OCI-LY1 (cell line): ENCODE data around the gene MACROD1.

Experiments used
- EZH2 ChIP-seq: fragments of 200-600 bp; sonication (generic), shearing (Covaris generic); IDR thresholded peaks from 2 replicates; pipeline ENCODE4 v1.8.0; 2017; ENCODE audit warnings: borderline replicate concordance, mixed run types, mild to moderate bottlenecking, antibody characterized with exemption, low read length, moderate library complexity, mixed read lengths
- TF ChIP-seq, protein P1 (sequence below): fragments of 200-600 bp; sonication (generic), shearing (Covaris generic); IDR thresholded peaks from 2 replicates; pipeline ENCODE4 v1.5.1; 2017; ENCODE audit warnings: mild to moderate bottlenecking, antibody characterized with exemption, low read length, moderate library complexity, mixed read lengths

DNA sequence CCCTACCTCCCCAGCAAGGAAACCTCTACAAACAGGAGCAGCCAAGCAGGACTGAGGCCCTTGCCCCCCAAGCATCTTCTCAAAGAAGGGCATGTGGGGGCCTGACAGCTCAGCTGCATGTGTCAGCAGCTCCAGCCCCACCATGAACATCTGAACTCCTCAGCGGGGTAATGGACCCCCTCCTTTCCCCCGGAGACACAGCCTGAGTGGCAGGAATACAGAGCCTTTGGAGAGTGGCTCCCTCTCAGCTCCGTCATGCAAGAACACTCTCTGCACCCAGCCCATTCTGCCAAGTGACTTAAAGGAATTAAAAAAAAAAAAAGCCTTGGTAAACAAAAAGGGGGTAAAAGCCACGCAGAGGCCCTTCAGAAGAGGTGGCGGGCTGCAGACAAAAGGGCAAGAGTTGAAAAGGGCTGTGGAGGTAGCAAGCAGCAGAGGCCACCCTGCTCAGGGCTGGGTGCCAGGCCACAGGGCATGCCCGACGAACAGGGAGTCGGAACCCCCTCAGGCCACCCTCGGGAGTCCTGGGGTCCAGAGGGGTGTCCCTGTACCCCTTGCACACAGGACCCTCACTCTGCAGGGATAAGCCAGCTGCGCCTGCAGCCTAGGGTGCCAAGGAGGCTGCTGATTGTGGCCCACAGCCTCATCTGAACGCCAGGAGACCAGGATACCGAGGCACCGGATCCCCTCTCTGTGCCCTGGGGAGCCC is 62.5 kb downstream of the MACROD1 start:
- TF ChIP-seq, protein P1, sequence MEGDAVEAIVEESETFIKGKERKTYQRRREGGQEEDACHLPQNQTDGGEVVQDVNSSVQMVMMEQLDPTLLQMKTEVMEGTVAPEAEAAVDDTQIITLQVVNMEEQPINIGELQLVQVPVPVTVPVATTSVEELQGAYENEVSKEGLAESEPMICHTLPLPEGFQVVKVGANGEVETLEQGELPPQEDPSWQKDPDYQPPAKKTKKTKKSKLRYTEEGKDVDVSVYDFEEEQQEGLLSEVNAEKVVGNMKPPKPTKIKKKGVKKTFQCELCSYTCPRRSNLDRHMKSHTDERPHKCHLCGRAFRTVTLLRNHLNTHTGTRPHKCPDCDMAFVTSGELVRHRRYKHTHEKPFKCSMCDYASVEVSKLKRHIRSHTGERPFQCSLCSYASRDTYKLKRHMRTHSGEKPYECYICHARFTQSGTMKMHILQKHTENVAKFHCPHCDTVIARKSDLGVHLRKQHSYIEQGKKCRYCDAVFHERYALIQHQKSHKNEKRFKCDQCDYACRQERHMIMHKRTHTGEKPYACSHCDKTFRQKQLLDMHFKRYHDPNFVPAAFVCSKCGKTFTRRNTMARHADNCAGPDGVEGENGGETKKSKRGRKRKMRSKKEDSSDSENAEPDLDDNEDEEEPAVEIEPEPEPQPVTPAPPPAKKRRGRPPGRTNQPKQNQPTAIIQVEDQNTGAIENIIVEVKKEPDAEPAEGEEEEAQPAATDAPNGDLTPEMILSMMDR: no peak
- no peak for TF ChIP-seq EZH2
